GM18907 (cell line): Measurements from ENCODE around the gene LGALS8.
"Not testable (repeated sequence)": the region's sequence is repeated elsewhere in the genome, so short reads cannot be mapped to it uniquely, and the experiment has no call there.

Experiments used
- ATAC-seq: cut with Tn5 transposase; IDR thresholded peaks from one replicate; pipeline ENCODE4 v1.9.1; 2021; ENCODE audit warnings: mild to moderate bottlenecking, moderate library complexity; ENCODE audit not compliant: unreplicated experiment

LGALS8 gene

GRCh38 chr1:236536540-236536939, 12.8 kb downstream of the LGALS8 start:
- no peak for ATAC-seq

- ATAC-seq, result no peak
Observed at GRCh38 chr1:236540813-236541465, 17.2 kb downstream of the LGALS8 start.

GRCh38 chr1:236541710-236542109, 17.9 kb downstream of the LGALS8 start:
- no peak for ATAC-seq

GRCh38 chr1:236543065-236543669, 19.4 kb downstream of the LGALS8 start:
- ATAC-seq, result no peak

GRCh38 chr1:236545621-236546169, 21.9 kb downstream of the LGALS8 start:
- ATAC-seq, result no peak

- ATAC-seq, result no peak
Observed at GRCh38 chr1:236548452-236548851, 24.7 kb downstream of the LGALS8 start.

- ATAC-seq, result no peak
Observed at GRCh38 chr1:236550961-236551851, 27.4 kb downstream of the LGALS8 start.

- ATAC-seq, result no peak
Observed at GRCh38 chr1:236552096-236552495, 28.3 kb downstream of the LGALS8 start.

GRCh38 chr1:236552901-236553300, 29.1 kb downstream of the LGALS8 start:
- no peak for ATAC-seq

GRCh38 chr1:236553370-236553769, 29.6 kb downstream of the LGALS8 start:
- ATAC-seq, result no peak

GRCh38 chr1:236556606-236557005, 32.8 kb downstream of the LGALS8 start:
- no peak for ATAC-seq

- no peak for ATAC-seq
Observed at GRCh38 chr1:236558081-236558480, 34.3 kb downstream of the LGALS8 start.

- ATAC-seq, result no peak
Observed at GRCh38 chr1:236558846-236559245, 35.1 kb downstream of the LGALS8 start.

- no peak for ATAC-seq
Observed at GRCh38 chr1:236560213-236560771, 36.5 kb downstream of the LGALS8 start.

- no peak for ATAC-seq
Observed at GRCh38 chr1:236561976-236562375, 38.2 kb downstream of the LGALS8 start.

- ATAC-seq, result no peak
Observed at GRCh38 chr1:236565530-236565929, 41.7 kb downstream of the LGALS8 start.

GRCh38 chr1:236568285-236568894, 44.6 kb downstream of the LGALS8 start:
- no peak for ATAC-seq

GRCh38 chr1:236575523-236575922, 51.7 kb downstream of the LGALS8 start:
- ATAC-seq, result no peak

GRCh38 chr1:236576004-236576403, 52.2 kb downstream of the LGALS8 start:
- ATAC-seq, result no peak

- not testable (repeated sequence) for ATAC-seq
Observed at GRCh38 chr1:236577041-236577440, 53.3 kb downstream of the LGALS8 start.

GRCh38 chr1:236578661-236579060, 54.9 kb downstream of the LGALS8 start:
- no peak for ATAC-seq
